K562 (cell line): Measurements from ENCODE around the gene CLASP1. TPM values are rescaled to one million over a fixed set of nuclear protein-coding genes. Genes with fewer than 3 reads are reported as not detected.
A peak's percentile ranks its signal among the peaks of the same experiment; 100 is the strongest.

ENCODE experiments used
- CTBP1 ChIP-seq: fragments of 450-650 bp; IDR thresholded peaks from 2 replicates; pipeline ENCODE4 v1.6.1; 2016; ENCODE audit warnings: borderline replicate concordance
- ETV5 ChIP-seq: sonication (generic); formaldehyde crosslinking; IDR thresholded peaks from 2 replicates; pipeline ENCODE4 v1.4.0; 2020; ENCODE audit warnings: low read depth, mild to moderate bottlenecking, missing genetic modification reagents
- HDGF ChIP-seq: fragments of 450-650 bp; IDR thresholded peaks from 2 replicates; pipeline ENCODE4 v1.6.1; 2016
- KDM1A ChIP-seq, 2 experiments: fragments of 450-650 bp; IDR thresholded peaks; 2 replicates each; pipeline ENCODE4 v1.6.1; 2016; ENCODE audit warnings: mild to moderate bottlenecking in 2 of 2
- KLF6 ChIP-seq: fragments of 250-450 bp; sonication (Bioruptor Pico); IDR thresholded peaks from 2 replicates; pipeline ENCODE4 v1.4.0; 2020; ENCODE audit warnings: mild to moderate bottlenecking, moderate library complexity, borderline replicate concordance
- MLLT1 ChIP-seq, 2 experiments: fragments of 450-650 bp; IDR thresholded peaks; 2 replicates each; pipeline ENCODE4 v1.6.1; 2016
- NFRKB ChIP-seq: fragments of 450-650 bp; IDR thresholded peaks from 2 replicates; pipeline ENCODE4 v1.6.1; 2016; ENCODE audit warnings: low read depth
- NKRF ChIP-seq: fragments of 450-650 bp; IDR thresholded peaks from 2 replicates; pipeline ENCODE4 v1.6.1; 2016; ENCODE audit warnings: borderline replicate concordance
- NR4A1 ChIP-seq, 2 experiments: fragments of 250-450 bp in 1 of 2; fragments of 450-650 bp in 1 of 2; sonication (Bioruptor Pico) in 1 of 2; IDR thresholded peaks; 2 replicates each; pipeline versions ENCODE4 v1.4.0 to v1.6.1; 2016 to 2020; ENCODE audit warnings: mild to moderate bottlenecking in 2 of 2, missing compliant biosample characterization in 1 of 2, missing genetic modification characterization in 1 of 2, moderate library complexity in 1 of 2
- RB1 ChIP-seq: fragments of 450-650 bp; IDR thresholded peaks from 2 replicates; pipeline ENCODE4 v1.6.1; 2017; ENCODE audit warnings: low read depth, mild to moderate bottlenecking
- RNF2 ChIP-seq: sonication (generic); IDR thresholded peaks from 2 replicates; pipeline ENCODE4 v1.6.1; 2016
- U2AF2 ChIP-seq: fragments of 200-400 bp; formaldehyde crosslinking; optimal IDR thresholded peaks from 2 replicates; pipeline ENCODE3; 2017; ENCODE audit warnings: low read depth, mild to moderate bottlenecking, low read length
- ZNF12 ChIP-seq: sonication (generic); formaldehyde crosslinking; IDR thresholded peaks from 2 replicates; pipeline ENCODE4 v1.4.0; 2020; ENCODE audit warnings: mild to moderate bottlenecking, missing genetic modification reagents
- ZNF395 ChIP-seq: fragments of 200-800 bp; sonication (Bioruptor generic); IDR thresholded peaks from 2 replicates; pipeline ENCODE4 v1.6.1; 2017; ENCODE audit warnings: missing genetic modification characterization, missing compliant biosample characterization
- polyA plus RNA-seq, 8 experiments: library from polyadenylated mRNA; depleted of rRNA in 4 of 8; stranded (reverse) in 5 of 8; unstranded in 3 of 8; fragments of >200 nt; fragmentation: Nextera tagmentation in 2 of 8; fragmentation: Illumina TruSeq in 1 of 8; extraction: Ambion mirVana in 2 of 8; extraction: Trizol in 1 of 8; gene quantifications; 2 replicates each; pipeline versions ENCODE4 v1.2.1 to v1.2.3, GENCODE V29; 2011 to 2014; ENCODE audit warnings: inconsistent platforms in 1 of 8, missing spikeins in 1 of 8
- total RNA-seq, 7 experiments: library from RNA; depleted of rRNA in 6 of 7; stranded (reverse); fragments of >200 nt in 6 of 7; fragmentation: Illumina TruSeq in 2 of 7; extraction: Trizol in 2 of 7; gene quantifications; 2 replicates each; pipeline versions ENCODE4 v1.2.1 to v1.2.3, GENCODE V29; 2011 to 2021; ENCODE audit warnings: low replicate concordance in 1 of 7

Gene CLASP1
- total and polyA plus RNA-seq, 9 of the 15 experiments (the other 6 are each of a cell fraction or from before 2014, with no cell fraction given): 1.7 to 40.3 (median 20.7) TPM

GRCh38 chr2:121650315-121650930 lies 1.2 kb upstream of the CLASP1 start (continued):
- TF ChIP-seq HDGF: 0 out of 2 replicates have a peak, but pooled peaks have one; percentile 71
- TF ChIP-seq MLLT1 (IDR thresholded peaks at IDR 0.05): peak in 1 of 2 experiments; percentile 13; a peak in 3 of 4 replicates
- TF ChIP-seq CTBP1: 0 out of 2 replicates have a peak, but pooled peaks have one; percentile 9
- no peak for TF ChIP-seq KLF6 (CRISPR knock-in tag)
- no peak; the same call in 1 of the 2 replicates for TF ChIP-seq NR4A1 (CRISPR knock-in tag; IDR thresholded peaks at IDR 0.05)
- TF ChIP-seq NR4A1 (tag; IDR thresholded peaks at IDR 0.05): 0 out of 2 replicates have a peak, but pooled peaks have one; percentile 7
- no peak for TF ChIP-seq RNF2
- 0 out of 2 replicates have a peak, but pooled peaks have one; percentile 47 for TF ChIP-seq NKRF
- TF ChIP-seq U2AF2: no peak
- TF ChIP-seq ZNF395 (CRISPR knock-in tag): peak; percentile 66; the same call in 1 of the 2 replicates
- peak; percentile 42; the same call in 1 of the 2 replicates for TF ChIP-seq ZNF12 (CRISPR knock-in tag)
- TF ChIP-seq ETV5 (CRISPR knock-in tag): peak; percentile 43; the same call in 1 of the 2 replicates
- TF ChIP-seq KDM1A (IDR thresholded peaks at IDR 0.05): peak in 1 of 2 experiments; percentile 33; a peak in 1 of 4 replicates
- TF ChIP-seq NFRKB: peak; percentile 7; the same call in 1 of the 2 replicates
- 0 out of 2 replicates have a peak, but pooled peaks have one; percentile 8 for TF ChIP-seq RB1
